Natural killer cell (primary cell): Measurements from ENCODE around the gene CT45A1. TPM values are rescaled to one million over a fixed set of nuclear protein-coding genes. Genes with fewer than 3 reads are reported as not detected.
A peak's percentile ranks its signal among the peaks of the same experiment; 100 is the strongest.
"Not testable (repeated sequence)": the region's sequence is repeated elsewhere in the genome, so short reads cannot be mapped to it uniquely, and the experiment has no call there.

Experiments
- ATAC-seq, 3 donors: fragments of 150-1000 bp in 2 of 3; fragments of 200-7000 bp in 1 of 3; cut with Tn5 transposase; 1 replicate in 1 of 3; 2 replicates in 2 of 3; pipeline ENCODE4 v1.10.0; 2021; ENCODE audit warnings: mild to moderate bottlenecking in 2 of 3, moderate library complexity in 2 of 3
- DNase-seq, 2 donors: peaks; one replicate each; pipeline versions ENCODE4 v3.0.0 to v3.0.0-alpha.2; 2013 to 2021; ENCODE audit warnings: mixed read lengths in 1 of 2
- H3K27ac ChIP-seq: one replicate; pipeline ENCODE4 v1.5.1; 2013; ENCODE audit warnings: mild to moderate bottlenecking, low read length
- H3K27me3 ChIP-seq: one replicate; pipeline ENCODE4 v1.6.1; 2013; ENCODE audit warnings: low read length; ENCODE audit not compliant: control insufficient read depth, insufficient read depth
- H3K36me3 ChIP-seq: one replicate; pipeline ENCODE4 v1.6.1; 2013; ENCODE audit warnings: low read length; ENCODE audit not compliant: control insufficient read depth, insufficient read depth
- H3K4me1 ChIP-seq: one replicate; pipeline ENCODE4 v1.6.1; 2013; ENCODE audit warnings: low read length; ENCODE audit not compliant: control insufficient read depth, insufficient read depth
- H3K4me3 ChIP-seq: one replicate; pipeline ENCODE4 v1.5.1; 2013; ENCODE audit warnings: low read length
- H3K9me3 ChIP-seq: one replicate; pipeline ENCODE4 v1.6.1; 2013; ENCODE audit warnings: low read length; ENCODE audit not compliant: control insufficient read depth, insufficient read depth
- H3K27ac Mint-ChIP-seq, 2 donors: one replicate each; pipeline ENCODE4 v1.8.0; 2022; ENCODE audit warnings: mild to moderate bottlenecking in 2 of 2, mixed read lengths in 2 of 2, moderate library complexity in 1 of 2
- H3K27me3 Mint-ChIP-seq, 2 donors: one replicate each; pipeline ENCODE4 v1.8.0; 2022; ENCODE audit warnings: low read depth in 2 of 2, mixed read lengths in 2 of 2
- H3K36me3 Mint-ChIP-seq: one replicate; pipeline ENCODE4 v1.8.0; 2022; ENCODE audit warnings: mixed read lengths
- H3K4me1 Mint-ChIP-seq, 2 donors: one replicate each; pipeline ENCODE4 v1.8.0; 2022; ENCODE audit warnings: mixed read lengths in 2 of 2
- H3K4me3 Mint-ChIP-seq: one replicate; pipeline ENCODE4 v1.8.0; 2022; ENCODE audit warnings: mild to moderate bottlenecking, moderate library complexity, mixed read lengths
- H3K9me3 Mint-ChIP-seq, 2 donors: one replicate each; pipeline ENCODE4 v1.8.0; 2022; ENCODE audit warnings: mixed read lengths in 2 of 2
- WGBS: methylation state at CpG from one replicate; pipeline ENCODE4 v1.1.7; 2013; ENCODE audit warnings: missing lambda C conversion rate; ENCODE audit not compliant: insufficient coverage; 5-methylcytosine and 5-hydroxymethylcytosine counted together
- intact Hi-C: fragments of 100-400 bp; cut with micrococcal nuclease; formaldehyde crosslinking; loops from one replicate; pipeline ENCODE4 v1.14.2; 2022
- total RNA-seq, 4 donors: library from RNA; stranded (reverse); fragments of 120-200 nt in 1 of 4; gene quantifications; one replicate each; pipeline versions ENCODE4 v1.2.3 to v1.2.4, GENCODE V29; 2013 to 2022
- TF ChIP-seq, protein P1 (sequence below): fragments of 200-600 bp; IDR thresholded peaks from one replicate; pipeline ENCODE4 v1.8.0; 2022; ENCODE audit warnings: antibody characterized with exemption

Gene CT45A1, protein sequence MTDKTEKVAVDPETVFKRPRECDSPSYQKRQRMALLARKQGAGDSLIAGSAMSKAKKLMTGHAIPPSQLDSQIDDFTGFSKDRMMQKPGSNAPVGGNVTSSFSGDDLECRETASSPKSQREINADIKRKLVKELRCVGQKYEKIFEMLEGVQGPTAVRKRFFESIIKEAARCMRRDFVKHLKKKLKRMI
- not detected for total RNA-seq
- not detected for total RNA-seq (2013)

DNA sequence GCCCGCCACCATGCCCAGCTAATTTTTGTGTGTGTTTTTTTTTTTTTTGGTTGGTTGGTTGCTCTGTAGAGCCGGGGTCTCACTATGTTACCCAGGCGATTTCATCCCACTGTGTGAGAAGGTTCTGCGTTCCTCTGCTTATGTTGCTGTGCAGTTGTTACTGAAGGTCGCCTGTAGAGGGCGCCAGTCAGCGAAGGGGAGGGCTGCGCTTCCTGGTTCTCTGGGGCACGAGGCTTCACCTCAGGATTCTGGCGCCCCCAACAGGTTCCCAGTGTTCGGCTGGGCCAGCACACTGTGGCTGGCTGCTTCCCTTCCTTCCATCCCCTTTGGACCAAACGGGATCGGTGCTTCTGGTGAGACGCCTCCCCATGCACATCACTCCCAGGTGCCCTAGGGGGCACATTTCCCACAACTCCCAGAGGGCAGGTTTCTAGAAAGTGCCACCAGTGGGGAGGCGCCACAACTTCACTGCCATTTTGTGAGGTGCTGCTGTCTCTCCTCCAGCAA is at the start of gene CT45A1:
TSS of gene CT45A1 (plus strand) at position 457 of the 507 bp plus-strand sequence. CDS start 5,302 bp downstream, outside the sequence.
- H3K36me3 Mint-ChIP-seq, H3K4me3 ChIP-seq, ATAC-seq, H3K27ac ChIP-seq, H3K4me1 ChIP-seq, H3K27ac Mint-ChIP-seq, H3K9me3 ChIP-seq, intact Hi-C loops, H3K4me1 Mint-ChIP-seq, H3K27me3 ChIP-seq, H3K4me3 Mint-ChIP-seq, H3K27me3 Mint-ChIP-seq, H3K9me3 Mint-ChIP-seq, H3K36me3 ChIP-seq: not testable (repeated sequence)
- DNase-seq: peak in 1 of 2 donors; percentile 6
- 78% methylated on average over 9 of the region's 15 CpGs for WGBS

DNA sequence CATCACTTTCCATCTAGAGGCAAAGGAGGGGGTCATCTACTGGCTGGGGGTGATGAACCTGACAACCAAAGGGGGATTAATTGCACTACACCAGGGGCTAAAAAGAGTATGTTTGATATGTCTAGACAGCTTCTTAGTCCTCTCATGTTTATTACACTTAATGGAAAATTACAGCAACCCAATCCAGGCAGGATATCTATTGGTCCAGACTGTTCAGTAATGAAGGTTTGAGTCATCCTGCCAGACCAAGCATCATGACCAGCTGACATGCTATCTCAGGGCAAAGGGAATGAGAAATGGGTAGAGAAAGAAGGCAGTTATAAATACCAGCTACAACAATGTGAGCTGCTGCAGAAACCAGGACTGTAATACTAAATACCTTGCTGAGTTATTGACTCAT is 40.5 kb upstream of the CT45A1 start:
- H3K4me3 ChIP-seq, H3K27ac Mint-ChIP-seq, H3K9me3 ChIP-seq, H3K4me3 Mint-ChIP-seq, DNase-seq, H3K36me3 ChIP-seq, H3K27me3 Mint-ChIP-seq, H3K27ac ChIP-seq, H3K4me1 Mint-ChIP-seq, H3K4me1 ChIP-seq, intact Hi-C loops, H3K9me3 Mint-ChIP-seq, H3K36me3 Mint-ChIP-seq, ATAC-seq, H3K27me3 ChIP-seq: not testable (repeated sequence)

DNA sequence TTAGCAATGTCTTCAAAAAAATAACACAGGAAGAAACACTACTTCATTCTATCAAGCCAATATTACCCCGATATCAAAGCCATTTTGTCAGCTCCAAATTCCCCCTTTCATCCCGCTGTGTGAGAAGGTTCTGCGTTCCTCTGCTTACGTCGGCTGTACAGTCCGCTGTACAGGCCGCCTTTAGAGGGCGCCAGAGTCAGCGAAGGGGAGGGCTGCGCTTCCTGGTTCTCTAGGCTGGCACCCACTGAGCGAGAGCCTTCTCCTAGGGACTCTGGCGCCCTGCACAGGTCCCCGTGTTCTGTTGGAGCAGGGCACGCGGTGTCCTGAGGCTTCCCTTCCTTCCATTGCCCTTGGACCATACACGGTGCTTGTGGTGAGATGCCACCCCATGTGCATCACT is 25.3 kb upstream of the CT45A1 start:
- Histone ChIP-seq H3K4me3 (no peak overlapping the region), H3K4me1 (no peaks in the 10 kb centered on the region), H3K27ac (no peak overlapping the region), H3K36me3 (no peaks in the 10 kb centered on the region), H3K9me3 (no peaks in the 10 kb centered on the region), H3K27me3 (no peaks in the 10 kb centered on the region)
- WGBS: 63% methylated on average over 16 of the region's 16 CpGs
- H3K27ac Mint-ChIP-seq: no peak overlapping the region
- no peaks in the 10 kb centered on the region for H3K4me1 Mint-ChIP-seq
- intact Hi-C loops: no loop called here
- no peaks in the 10 kb centered on the region for H3K9me3 Mint-ChIP-seq
- H3K36me3 Mint-ChIP-seq: no peaks in the 10 kb centered on the region
- no peak overlapping the region for H3K4me3 Mint-ChIP-seq
- TF ChIP-seq, protein P1, sequence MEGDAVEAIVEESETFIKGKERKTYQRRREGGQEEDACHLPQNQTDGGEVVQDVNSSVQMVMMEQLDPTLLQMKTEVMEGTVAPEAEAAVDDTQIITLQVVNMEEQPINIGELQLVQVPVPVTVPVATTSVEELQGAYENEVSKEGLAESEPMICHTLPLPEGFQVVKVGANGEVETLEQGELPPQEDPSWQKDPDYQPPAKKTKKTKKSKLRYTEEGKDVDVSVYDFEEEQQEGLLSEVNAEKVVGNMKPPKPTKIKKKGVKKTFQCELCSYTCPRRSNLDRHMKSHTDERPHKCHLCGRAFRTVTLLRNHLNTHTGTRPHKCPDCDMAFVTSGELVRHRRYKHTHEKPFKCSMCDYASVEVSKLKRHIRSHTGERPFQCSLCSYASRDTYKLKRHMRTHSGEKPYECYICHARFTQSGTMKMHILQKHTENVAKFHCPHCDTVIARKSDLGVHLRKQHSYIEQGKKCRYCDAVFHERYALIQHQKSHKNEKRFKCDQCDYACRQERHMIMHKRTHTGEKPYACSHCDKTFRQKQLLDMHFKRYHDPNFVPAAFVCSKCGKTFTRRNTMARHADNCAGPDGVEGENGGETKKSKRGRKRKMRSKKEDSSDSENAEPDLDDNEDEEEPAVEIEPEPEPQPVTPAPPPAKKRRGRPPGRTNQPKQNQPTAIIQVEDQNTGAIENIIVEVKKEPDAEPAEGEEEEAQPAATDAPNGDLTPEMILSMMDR: no peak
- ATAC-seq (peak in 1 of 3 donors; percentile 52), DNase-seq (peak in 1 of 2 donors; percentile 5)
- peaks cover 9 to 38% of the 10 kb centered on the region in 2 donors for H3K27me3 Mint-ChIP-seq

DNA sequence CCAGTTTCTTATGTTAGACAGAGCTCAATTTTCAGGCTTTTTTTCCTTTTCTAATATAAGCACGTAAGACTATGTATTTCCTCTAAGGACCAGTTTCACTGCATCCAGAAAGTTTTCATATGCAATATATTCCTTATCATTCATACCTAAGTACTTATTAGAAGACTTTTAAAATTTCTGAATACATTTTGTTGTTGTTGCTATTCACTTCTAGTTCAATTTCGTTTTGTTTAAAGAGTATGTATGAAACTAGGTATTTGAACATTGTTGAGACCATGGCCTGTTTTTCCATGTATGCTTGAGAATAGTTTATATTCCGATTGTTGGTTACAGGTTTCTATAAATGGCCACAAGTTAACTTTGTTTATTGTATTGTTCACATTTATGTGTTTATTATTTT is 18.0 kb upstream of the CT45A1 start:
- no peaks in the 10 kb centered on the region for H3K36me3 Mint-ChIP-seq
- H3K9me3 ChIP-seq: no peaks in the 10 kb centered on the region
- intact Hi-C loops: loop anchor here (5.0 kb wide), 1 partner anchor 213 kb away; no protein-coding TSS in a partner anchor
- ATAC-seq (no peak), DNase-seq (no peak)
- no peaks in the 10 kb centered on the region for H3K4me1 ChIP-seq
- no peak overlapping the region for H3K4me3 ChIP-seq
- TF ChIP-seq, protein P1: no peak
- WGBS: no CpG with 5 or more reads among the region's 3 CpGs
- H3K27ac ChIP-seq: no peak overlapping the region
- H3K4me1 Mint-ChIP-seq: no peaks in the 10 kb centered on the region
- peaks cover 8 to 19% of the 10 kb centered on the region in 2 donors for H3K27me3 Mint-ChIP-seq
- H3K4me3 Mint-ChIP-seq: no peak overlapping the region
- no peaks in the 10 kb centered on the region for H3K36me3 ChIP-seq
- H3K27ac Mint-ChIP-seq: no peak overlapping the region
- no peaks in the 10 kb centered on the region for H3K27me3 ChIP-seq
- H3K9me3 Mint-ChIP-seq: no peaks in the 10 kb centered on the region
